Measurements from ENCODE around the gene MYB. TPM values are rescaled to one million over a fixed set of nuclear protein-coding genes. Genes with fewer than 3 reads are reported as not detected.

The MYB gene
- total RNA-seq, 1 experiment from 2014 or later, result 3.7 TPM

- Histone ChIP-seq H3K9me2 (ENCODE audit: insufficient read depth) (no peaks in the 10 kb centered on the region), H4K20me1 (ENCODE audit: insufficient read depth) (no peaks in the 10 kb centered on the region), H3K9me3 (ENCODE audit: control insufficient read depth in 1 of 2, insufficient read depth in 1 of 2, low read depth in 1 of 2, low read length in 2 of 2) (no peaks in the 10 kb centered on the region), H3K4me3 (replicated peaks in 1 of 2; ENCODE audit: low read depth in 1 of 2, low read length in 2 of 2) (no peak overlapping the region), H3K79me2 (ENCODE audit: insufficient read depth, low read length) (no peaks in the 10 kb centered on the region), H3K27ac (ENCODE audit: low read depth, low read length) (no peak overlapping the region), H3K4me1 (ENCODE audit: control insufficient read depth in 1 of 2, insufficient read depth in 2 of 2, low read length in 2 of 2) (peaks cover 0 to 6% of the 10 kb centered on the region in 2 experiments; a peak in 1 of 4 replicates), H3K27me3 (ENCODE audit: insufficient read depth, low read length) (no peaks in the 10 kb centered on the region), H3K4me2 (ENCODE audit: low read length) (peak overlapping the region; percentile 18; the same call in 1 of the 2 replicates), H3K36me3 (ENCODE audit: control insufficient read depth in 1 of 2, insufficient read depth in 2 of 2, low read length in 2 of 2) (no peaks in the 10 kb centered on the region), H3K9ac (ENCODE audit: low read length) (no peak overlapping the region), H2AFZ (ENCODE audit: low read depth, low read length, poor library complexity, severe bottlenecking) (no peak overlapping the region)
- CTCF ChIA-PET, result interaction anchor here (0.6 to 1.5 kb wide), 2 partner anchors 13 to 37 kb away, joined by 3 read pairs; no protein-coding TSS in a partner anchor
- no peak for ATAC-seq
- intact Hi-C loops (cut with micrococcal nuclease), result no loop called here
- RAD21 ChIA-PET (ENCODE audit: low non-redundant PET in 1 of 2, low total read pairs in 2 of 2, uncharacterized antibody in 2 of 2, unreplicated experiment in 2 of 2), result no interaction called here
- no peak for DNase-seq (ENCODE audit: low read depth, low spot score)
- POLR2A ChIA-PET, result no interaction called here
- TF ChIP-seq SRF (IDR thresholded peaks at IDR 0.05; ENCODE audit: low read depth) (no peak), REST (IDR thresholded peaks at IDR 0.05; ENCODE audit: low read depth) (no peak), TCF7L2 (IDR thresholded peaks at IDR 0.05; ENCODE audit: borderline replicate concordance, extremely low read depth, insufficient read depth, insufficient read length) (no peak), CTCF (IDR thresholded peaks at IDR 0.05 in 2 of 3, conservative IDR thresholded peaks at IDR 0.05 in 1 of 3; ENCODE audit: borderline replicate concordance in 1 of 3, insufficient read depth in 1 of 3, low read depth in 2 of 3, low read length in 2 of 3) (no peak), EZH2phosphoT487 (IDR thresholded peaks at IDR 0.05; ENCODE audit: borderline replicate concordance) (no peak), ELF1 (IDR thresholded peaks at IDR 0.05; ENCODE audit: borderline replicate concordance, low read depth) (no peak)
- TF ChIP-seq, protein P1, sequence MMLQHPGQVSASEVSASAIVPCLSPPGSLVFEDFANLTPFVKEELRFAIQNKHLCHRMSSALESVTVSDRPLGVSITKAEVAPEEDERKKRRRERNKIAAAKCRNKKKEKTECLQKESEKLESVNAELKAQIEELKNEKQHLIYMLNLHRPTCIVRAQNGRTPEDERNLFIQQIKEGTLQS (IDR thresholded peaks at IDR 0.05), result no peak
- BruUV-seq (replicated peaks), result no TSS peak
Observed at GRCh38 chr6:135146162-135146934, 34.8 kb upstream of the MYB start.
